Endothelial cell of umbilical vein (primary cell): ENCODE data around the gene HCFC2.

ENCODE experiments used
- CTCF ChIP-seq, 2 donors: IDR thresholded peaks; 1 replicate in 1 of 2; 2 replicates in 1 of 2; pipeline ENCODE4 v1.5.1; 2011; ENCODE audit warnings: low read length in 2 of 2, mild to moderate bottlenecking in 2 of 2, moderate library complexity in 2 of 2, control low read depth in 1 of 2, inconsistent platforms in 1 of 2, low read depth in 1 of 2; ENCODE audit not compliant: insufficient read depth in 1 of 2; ENCODE audit errors: extremely low read depth in 1 of 2
- EZH2 ChIP-seq: IDR thresholded peaks from 2 replicates; pipeline ENCODE4 v1.6.1; 2012; ENCODE audit warnings: borderline replicate concordance, low read depth, mild to moderate bottlenecking, moderate library complexity, low read length, inconsistent platforms; ENCODE audit not compliant: severe bottlenecking
- FOS ChIP-seq: IDR thresholded peaks from 2 replicates; pipeline ENCODE4 v1.6.1; 2011; ENCODE audit warnings: mild to moderate bottlenecking, low read length, moderate library complexity, borderline replicate concordance; ENCODE audit not compliant: insufficient read depth
- GATA2 ChIP-seq: IDR thresholded peaks from 2 replicates; pipeline ENCODE4 v1.7.0; 2011; ENCODE audit warnings: low read depth, mild to moderate bottlenecking, moderate library complexity, mixed read lengths, low read length; ENCODE audit not compliant: insufficient read length, insufficient read depth
- JUN ChIP-seq: IDR thresholded peaks from 2 replicates; pipeline ENCODE4 v1.6.1; 2011; ENCODE audit warnings: borderline replicate concordance, low read depth; ENCODE audit not compliant: insufficient read length, insufficient read depth
- MAX ChIP-seq: IDR thresholded peaks from 2 replicates; pipeline ENCODE4 v1.6.1; 2011; ENCODE audit not compliant: insufficient read depth, insufficient read length
- MYC ChIP-seq: IDR thresholded peaks from one replicate; pipeline ENCODE4 v1.6.1; 2011; ENCODE audit warnings: mild to moderate bottlenecking, low read depth, low read length
- POLR2A ChIP-seq: IDR thresholded peaks from 2 replicates; pipeline ENCODE4 v1.6.1; 2012; ENCODE audit warnings: low read depth, mild to moderate bottlenecking, control low read depth, low read length
- POLR2AphosphoS5 ChIP-seq: IDR thresholded peaks from 2 replicates; pipeline ENCODE4 v1.6.1; 2012; ENCODE audit warnings: low read depth, mild to moderate bottlenecking, control low read depth, low read length, moderate library complexity; ENCODE audit not compliant: insufficient read depth

- no peak for TF ChIP-seq POLR2A
- no peak for TF ChIP-seq FOS
- TF ChIP-seq CTCF (IDR thresholded peaks at IDR 0.05; ENCODE audit: extremely low read depth in 1 of 2, insufficient read depth in 1 of 2, low read depth in 1 of 2, low read length in 2 of 2): no peak
- TF ChIP-seq JUN: no peak
- TF ChIP-seq EZH2: no peak
- no peak for TF ChIP-seq MYC
- no peak for TF ChIP-seq POLR2AphosphoS5
- no peak for TF ChIP-seq MAX
- TF ChIP-seq GATA2: no peak
Measured at GRCh38 chr12:104060791-104061190, 3.5 kb upstream of the HCFC2 start.
